ES-I3 (cell line): ENCODE results near the gene KIFC3.
"Not testable (repeated sequence)": the region's sequence is repeated elsewhere in the genome, so short reads cannot be mapped to it uniquely, and the experiment has no call there.

Source experiments
- H3K36me3 ChIP-seq: 2 replicates; pipeline ENCODE4 v1.6.1; 2013; ENCODE audit warnings: mild to moderate bottlenecking, low read length, control low read depth, moderate library complexity; ENCODE audit not compliant: insufficient read depth
- H3K4me1 ChIP-seq: 2 replicates; pipeline ENCODE4 v1.6.1; 2013; ENCODE audit warnings: mild to moderate bottlenecking, control low read depth, low read length; ENCODE audit not compliant: insufficient read depth
- H3K9ac ChIP-seq: 2 replicates; pipeline ENCODE4 v1.6.1; 2013; ENCODE audit warnings: low read depth, mild to moderate bottlenecking, low read length, moderate library complexity
- H3K9me3 ChIP-seq: 2 replicates; pipeline ENCODE4 v1.6.1; 2013; ENCODE audit warnings: mild to moderate bottlenecking, low read length, moderate library complexity; ENCODE audit not compliant: control insufficient read depth, insufficient read depth

KIFC3 gene

GRCh38 chr16:57791195-57791892, 10.9 kb downstream of the KIFC3 start:
- no peaks in the 10 kb centered on the region for H3K9me3 ChIP-seq
- no peak overlapping the region for H3K9ac ChIP-seq
- no peaks in the 10 kb centered on the region for H3K4me1 ChIP-seq
- H3K36me3 ChIP-seq, result peaks cover 3% of the 10 kb centered on the region; the same call in 1 of the 2 replicates

- no peaks in the 10 kb centered on the region for H3K9me3 ChIP-seq
- H3K36me3 ChIP-seq, result peaks cover 3% of the 10 kb centered on the region; the same call in 1 of the 2 replicates
- H3K9ac ChIP-seq, result no peak overlapping the region
- H3K4me1 ChIP-seq, result no peaks in the 10 kb centered on the region
Observed at GRCh38 chr16:57788951-57789350, 13.3 kb downstream of the KIFC3 start.

- Histone ChIP-seq H3K9ac (no peak overlapping the region), H3K36me3 (peaks cover 3% of the 10 kb centered on the region; the same call in 1 of the 2 replicates), H3K4me1 (no peaks in the 10 kb centered on the region), H3K9me3 (no peaks in the 10 kb centered on the region)
Observed at GRCh38 chr16:57788252-57788841, 13.9 kb downstream of the KIFC3 start.

GRCh38 chr16:57787519-57787905, 14.8 kb downstream of the KIFC3 start:
- Histone ChIP-seq H3K9ac (no peak overlapping the region), H3K4me1 (peaks cover 1% of the 10 kb centered on the region; the same call in 1 of the 2 replicates)

GRCh38 chr16:57786632-57787518, 15.4 kb downstream of the KIFC3 start:
- Histone ChIP-seq H3K9ac (no peak overlapping the region), H3K36me3 (peaks cover 3% of the 10 kb centered on the region; the same call in 1 of the 2 replicates), H3K4me1 (peaks cover 8% of the 10 kb centered on the region), H3K9me3 (no peaks in the 10 kb centered on the region)

More at GRCh38 chr16:57787519-57787905, 14.8 kb downstream of the KIFC3 start:
- Histone ChIP-seq H3K36me3 (peaks cover 3% of the 10 kb centered on the region; the same call in 1 of the 2 replicates), H3K9me3 (no peaks in the 10 kb centered on the region)

GRCh38 chr16:57785924-57786323, 16.4 kb downstream of the KIFC3 start:
- H3K4me1 ChIP-seq, result peaks cover 8% of the 10 kb centered on the region
- H3K9ac ChIP-seq, result no peak overlapping the region
- no peaks in the 10 kb centered on the region for H3K9me3 ChIP-seq
- H3K36me3 ChIP-seq, result no peaks in the 10 kb centered on the region

- Histone ChIP-seq H3K9me3 (no peaks in the 10 kb centered on the region), H3K9ac (no peak overlapping the region), H3K36me3 (no peaks in the 10 kb centered on the region), H3K4me1 (peaks cover 8% of the 10 kb centered on the region)
Observed at GRCh38 chr16:57785385-57785784, 16.9 kb downstream of the KIFC3 start.

GRCh38 chr16:57784334-57784733, 18.0 kb downstream of the KIFC3 start:
- no peak overlapping the region for H3K9ac ChIP-seq
- peaks cover 8% of the 10 kb centered on the region for H3K4me1 ChIP-seq
- H3K9me3 ChIP-seq, result no peaks in the 10 kb centered on the region
- H3K36me3 ChIP-seq, result no peaks in the 10 kb centered on the region

- H3K9ac ChIP-seq, result no peak overlapping the region
- H3K4me1 ChIP-seq, result peaks cover 8% of the 10 kb centered on the region
- H3K9me3 ChIP-seq, result no peaks in the 10 kb centered on the region
- H3K36me3 ChIP-seq, result no peaks in the 10 kb centered on the region
Observed at GRCh38 chr16:57783883-57784282, 18.4 kb downstream of the KIFC3 start.

- Histone ChIP-seq H3K36me3 (no peaks in the 10 kb centered on the region), H3K4me1 (peaks cover 8% of the 10 kb centered on the region), H3K9me3 (no peaks in the 10 kb centered on the region), H3K9ac (no peak overlapping the region; the same call in 1 of the 2 replicates)
Observed at GRCh38 chr16:57783116-57783515, 19.2 kb downstream of the KIFC3 start.

GRCh38 chr16:57782607-57783055, 19.7 kb downstream of the KIFC3 start:
- not testable (repeated sequence) for H3K4me1 ChIP-seq, H3K9ac ChIP-seq, H3K36me3 ChIP-seq, H3K9me3 ChIP-seq

GRCh38 chr16:57781741-57782606, 20.3 kb downstream of the KIFC3 start:
- Histone ChIP-seq H3K4me1 (peaks cover 8% of the 10 kb centered on the region), H3K9me3 (no peaks in the 10 kb centered on the region), H3K36me3 (no peaks in the 10 kb centered on the region), H3K9ac (no peak overlapping the region)

- Histone ChIP-seq H3K9me3 (no peaks in the 10 kb centered on the region), H3K36me3 (no peaks in the 10 kb centered on the region), H3K9ac (no peak overlapping the region), H3K4me1 (peaks cover 11% of the 10 kb centered on the region)
Observed at GRCh38 chr16:57781349-57781740, 20.9 kb downstream of the KIFC3 start.

- peaks cover 21% of the 10 kb centered on the region for H3K4me1 ChIP-seq
- H3K36me3 ChIP-seq, H3K9me3 ChIP-seq, H3K9ac ChIP-seq: not testable (repeated sequence)
Observed at GRCh38 chr16:57779836-57780235, 22.5 kb downstream of the KIFC3 start.
